Activated CD8-positive, alpha-beta memory T cell treated with anti-CD3 and anti-CD28 coated beads, Interleukin-2, amount 10 ng/mL, durations not matched to agents 7 days and 5 days (primary cell): Measurements from ENCODE around the gene NPFFR2. TPM values are rescaled to one million over a fixed set of nuclear protein-coding genes. Genes with fewer than 3 reads are reported as not detected.
"Not testable (repeated sequence)": the region's sequence is repeated elsewhere in the genome, so short reads cannot be mapped to it uniquely, and the experiment has no call there.

Experiments used
- ATAC-seq: fragments of 150-1000 bp; cut with Tn5 transposase; one replicate; pipeline ENCODE4 v1.10.0; 2021; ENCODE audit warnings: moderate library complexity
- CTCF ChIA-PET: fragments of 350-600 bp; sonication (Branson Sonifier 250); formaldehyde crosslinking; loops from one replicate; lab custom pipeline; 2021; ENCODE audit warnings: antibody characterized with exemption; lab: Charles Lee
- DNase-seq: peaks from one replicate; pipeline ENCODE4 v3.0.0-alpha.2; 2020
- H3K27ac Mint-ChIP-seq: one replicate; pipeline ENCODE4 v1.8.0; 2021; ENCODE audit warnings: mild to moderate bottlenecking, mixed read lengths
- H3K27me3 Mint-ChIP-seq: one replicate; pipeline ENCODE4 v1.8.0; 2021; ENCODE audit warnings: mixed read lengths
- H3K36me3 Mint-ChIP-seq: one replicate; pipeline ENCODE4 v1.8.0; 2021; ENCODE audit warnings: mild to moderate bottlenecking, mixed read lengths
- H3K4me1 Mint-ChIP-seq: one replicate; pipeline ENCODE4 v1.8.0; 2021; ENCODE audit warnings: mixed read lengths
- H3K4me3 Mint-ChIP-seq: one replicate; pipeline ENCODE4 v1.8.0; 2021; ENCODE audit warnings: mild to moderate bottlenecking, moderate library complexity, mixed read lengths
- H3K9me3 Mint-ChIP-seq: one replicate; pipeline ENCODE4 v1.8.0; 2022; ENCODE audit warnings: low read depth, mixed read lengths
- total RNA-seq, 2 experiments: library from RNA; stranded (reverse); gene quantifications; one replicate each; pipeline ENCODE4 v1.2.3, GENCODE V29; 2021

NPFFR2 gene
- total RNA-seq, 2 experiments from 2014 or later: not detected

DNA sequence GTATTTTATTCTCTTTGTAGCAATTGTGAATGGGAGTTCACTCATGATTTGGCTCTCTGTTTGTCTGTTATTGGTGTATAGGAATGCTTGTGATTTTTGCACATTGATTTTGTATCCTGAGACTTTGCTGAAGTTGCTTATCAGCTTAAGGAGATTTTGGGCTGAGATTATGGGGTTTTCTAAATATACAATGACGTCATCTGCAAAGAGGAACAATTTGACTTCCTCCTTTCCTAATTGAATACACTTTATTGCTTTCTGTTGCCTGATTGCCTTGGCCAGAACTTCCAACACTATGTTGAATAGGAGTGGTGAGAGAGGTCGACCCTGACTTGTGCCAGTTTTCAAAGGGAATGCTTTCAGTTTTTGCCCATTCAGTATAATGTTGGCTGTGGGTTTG, 108.2 kb downstream of the NPFFR2 start:
- H3K4me3 Mint-ChIP-seq, H3K36me3 Mint-ChIP-seq, DNase-seq, CTCF ChIA-PET, ATAC-seq, H3K4me1 Mint-ChIP-seq, H3K27ac Mint-ChIP-seq, H3K27me3 Mint-ChIP-seq, H3K9me3 Mint-ChIP-seq: not testable (repeated sequence)

DNA sequence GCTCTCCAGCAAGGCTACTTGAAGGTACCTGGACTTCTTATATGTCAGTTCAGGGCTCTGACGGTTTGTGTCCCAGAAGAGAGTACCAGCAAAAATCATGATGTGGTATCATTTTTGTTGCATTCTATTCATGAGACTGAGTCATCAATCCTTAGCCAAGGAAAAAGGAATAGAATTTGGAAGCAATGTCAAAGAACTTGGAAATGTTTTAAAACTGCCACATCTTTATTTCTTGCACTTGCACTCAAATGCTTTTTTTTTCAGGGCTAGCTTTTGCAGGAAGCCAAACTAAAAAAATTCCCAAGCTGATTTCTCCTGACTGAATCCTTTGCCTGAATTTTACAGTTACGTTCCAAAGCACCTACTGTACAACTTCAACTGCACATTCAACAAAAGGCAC, 112.4 kb downstream of the NPFFR2 start:
- H3K36me3 Mint-ChIP-seq: no peaks in the 10 kb centered on the region
- H3K9me3 Mint-ChIP-seq: peaks cover 7% of the 10 kb centered on the region
- no peaks in the 10 kb centered on the region for H3K27me3 Mint-ChIP-seq
- DNase-seq (no peak), ATAC-seq (no peak)
- H3K4me3 Mint-ChIP-seq: no peak overlapping the region
- no peaks in the 10 kb centered on the region for H3K4me1 Mint-ChIP-seq
- no peak overlapping the region for H3K27ac Mint-ChIP-seq
- CTCF ChIA-PET: no interaction called here

DNA sequence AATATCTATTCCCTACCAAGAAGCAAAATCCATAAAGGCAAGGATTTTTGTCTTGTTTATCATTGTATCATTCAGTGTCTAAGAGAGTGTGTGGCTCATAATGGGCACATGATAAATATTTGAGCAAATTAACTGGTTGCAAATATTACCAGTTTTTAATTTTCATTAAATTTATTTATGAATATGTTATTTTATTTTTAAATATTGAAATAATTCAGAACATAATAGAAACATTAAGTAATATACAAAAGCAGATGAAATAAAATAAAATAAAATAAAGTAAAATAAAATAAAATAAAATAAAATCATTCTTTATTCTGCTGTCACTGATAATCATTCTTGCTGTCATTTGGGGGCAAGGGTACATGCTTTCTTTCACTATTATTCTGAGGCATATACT, 120.9 kb downstream of the NPFFR2 start:
- no peaks in the 10 kb centered on the region for H3K9me3 Mint-ChIP-seq
- no peaks in the 10 kb centered on the region for H3K4me1 Mint-ChIP-seq
- H3K36me3 Mint-ChIP-seq: no peaks in the 10 kb centered on the region
- H3K27me3 Mint-ChIP-seq: no peaks in the 10 kb centered on the region
- H3K27ac Mint-ChIP-seq: no peak overlapping the region
- CTCF ChIA-PET: no interaction called here
- no peak for DNase-seq
- no peak overlapping the region for H3K4me3 Mint-ChIP-seq
- ATAC-seq: no peak

DNA sequence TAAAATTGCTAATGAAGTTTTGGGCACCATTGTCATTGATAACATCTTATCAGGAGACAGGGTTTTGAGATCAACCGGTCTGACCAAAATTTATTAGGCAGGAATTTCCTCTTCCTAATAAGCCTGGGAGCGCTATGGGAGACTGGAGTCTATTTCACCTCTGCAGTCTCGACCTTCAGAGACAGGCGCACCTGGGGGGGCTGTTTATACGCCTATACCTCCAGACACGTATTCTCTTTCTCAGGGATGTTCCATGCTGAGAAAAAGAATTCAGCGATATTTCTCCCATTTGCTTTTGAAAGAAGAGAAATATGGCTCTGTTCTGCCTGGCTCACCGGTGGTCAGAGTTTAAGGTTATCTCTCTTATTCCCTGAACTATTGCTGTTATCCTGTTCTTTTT, 121.8 kb downstream of the NPFFR2 start:
- DNase-seq, ATAC-seq, H3K9me3 Mint-ChIP-seq, H3K27me3 Mint-ChIP-seq, CTCF ChIA-PET, H3K27ac Mint-ChIP-seq, H3K4me1 Mint-ChIP-seq, H3K4me3 Mint-ChIP-seq, H3K36me3 Mint-ChIP-seq: not testable (repeated sequence)

DNA sequence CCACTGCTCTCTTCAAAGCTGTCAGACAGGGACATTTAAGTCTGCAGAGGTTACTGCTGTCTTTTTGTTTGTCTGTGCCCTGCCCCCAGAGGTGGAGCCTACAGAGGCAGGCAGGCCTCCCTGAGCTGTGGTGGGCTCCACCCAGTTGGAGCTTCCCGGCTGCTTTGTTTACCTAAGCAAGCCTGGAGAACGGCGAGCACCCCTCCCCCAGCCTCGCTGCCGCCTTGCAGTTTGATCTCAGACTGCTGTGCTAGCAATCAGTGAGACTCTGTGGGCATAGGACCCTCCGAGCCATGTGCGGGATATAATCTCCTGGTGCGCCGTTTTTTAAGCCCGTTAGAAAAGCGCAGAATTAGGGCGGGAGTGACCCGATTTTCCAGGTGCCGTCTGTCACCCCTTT, 137.5 kb downstream of the NPFFR2 start:
- H3K4me3 Mint-ChIP-seq, CTCF ChIA-PET: not testable (repeated sequence)

DNA sequence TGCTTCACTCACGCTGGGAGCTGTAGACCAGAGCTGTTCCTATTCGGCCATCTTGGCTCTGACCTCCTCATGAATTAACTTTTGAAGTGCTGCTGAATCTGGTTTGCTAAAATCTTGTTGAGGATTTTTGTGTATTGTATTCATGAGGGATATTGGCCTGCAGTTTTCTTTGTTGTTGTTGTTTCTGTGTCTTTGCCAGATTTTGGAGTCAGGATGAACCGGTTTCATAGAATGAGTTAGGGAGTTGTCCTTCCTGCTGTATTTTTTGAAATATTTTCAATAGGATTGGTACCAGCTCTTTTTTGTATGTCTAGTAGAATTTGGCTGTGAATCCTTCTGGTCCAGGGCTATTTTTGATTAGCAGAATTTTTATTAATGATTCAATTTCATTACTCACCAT, 138.1 kb downstream of the NPFFR2 start:
- H3K9me3 Mint-ChIP-seq: peaks cover 5% of the 10 kb centered on the region
- CTCF ChIA-PET: no interaction called here

More for the DNA sequence above, 137.5 kb downstream of the NPFFR2 start:
- DNase-seq, H3K4me1 Mint-ChIP-seq, H3K36me3 Mint-ChIP-seq, H3K27ac Mint-ChIP-seq, H3K9me3 Mint-ChIP-seq, H3K27me3 Mint-ChIP-seq, ATAC-seq: not testable (repeated sequence)

DNA sequence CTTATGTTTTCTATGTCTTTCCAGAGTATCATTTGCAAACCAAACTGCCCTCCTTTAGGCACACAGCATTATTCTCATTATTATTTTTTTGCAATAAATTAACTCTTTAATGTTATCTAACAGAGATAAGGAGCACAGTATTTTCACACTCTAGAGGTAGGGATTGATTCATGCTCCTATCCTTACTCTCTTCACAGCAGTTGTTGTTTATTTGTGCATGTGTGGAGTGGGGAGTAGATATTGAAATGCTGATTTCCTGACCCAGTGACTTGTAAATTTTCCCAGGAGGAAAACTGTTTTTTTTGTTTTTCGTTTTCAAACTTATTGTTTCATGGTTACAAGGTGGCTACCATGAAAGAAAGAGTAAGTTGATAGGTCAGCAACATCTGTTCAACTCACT, 140.0 kb downstream of the NPFFR2 start:
- ATAC-seq: no peak
- no peak overlapping the region for H3K27ac Mint-ChIP-seq
- DNase-seq: no peak
- H3K27me3 Mint-ChIP-seq: no peaks in the 10 kb centered on the region
- no peaks in the 10 kb centered on the region for H3K36me3 Mint-ChIP-seq
- peaks cover 5% of the 10 kb centered on the region for H3K9me3 Mint-ChIP-seq
- CTCF ChIA-PET: no interaction called here
- H3K4me3 Mint-ChIP-seq: no peak overlapping the region
- H3K4me1 Mint-ChIP-seq: no peaks in the 10 kb centered on the region

More for the DNA sequence above, 138.1 kb downstream of the NPFFR2 start:
- DNase-seq (no peak), ATAC-seq (no peak)
- Mint-ChIP-seq H3K4me3 (no peak overlapping the region), H3K27ac (no peak overlapping the region), H3K27me3 (no peaks in the 10 kb centered on the region), H3K36me3 (no peaks in the 10 kb centered on the region), H3K4me1 (no peaks in the 10 kb centered on the region)

DNA sequence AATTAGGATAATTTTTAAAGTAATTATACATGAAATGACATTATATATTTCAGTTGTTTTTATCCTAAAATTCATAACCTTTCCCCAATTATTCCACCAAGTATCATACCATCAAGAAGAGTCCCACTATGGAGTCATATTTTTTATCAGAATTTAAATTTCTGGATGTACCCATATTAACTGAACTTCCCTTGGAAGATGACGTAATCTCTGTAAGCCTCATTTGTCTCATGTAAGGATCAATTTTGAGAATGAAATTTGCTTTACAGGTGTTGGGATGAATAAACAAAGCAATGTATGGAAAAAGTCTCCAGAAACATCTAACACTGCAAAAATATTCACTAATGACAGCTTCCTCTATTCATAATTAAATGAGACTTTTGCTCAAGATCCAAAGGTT, 147.5 kb downstream of the NPFFR2 start:
- Mint-ChIP-seq H3K4me3 (no peak overlapping the region), H3K27me3 (no peaks in the 10 kb centered on the region), H3K4me1 (no peaks in the 10 kb centered on the region), H3K36me3 (no peaks in the 10 kb centered on the region), H3K9me3 (no peaks in the 10 kb centered on the region), H3K27ac (no peak overlapping the region)
- DNase-seq (no peak), ATAC-seq (no peak)
- CTCF ChIA-PET: no interaction called here

DNA sequence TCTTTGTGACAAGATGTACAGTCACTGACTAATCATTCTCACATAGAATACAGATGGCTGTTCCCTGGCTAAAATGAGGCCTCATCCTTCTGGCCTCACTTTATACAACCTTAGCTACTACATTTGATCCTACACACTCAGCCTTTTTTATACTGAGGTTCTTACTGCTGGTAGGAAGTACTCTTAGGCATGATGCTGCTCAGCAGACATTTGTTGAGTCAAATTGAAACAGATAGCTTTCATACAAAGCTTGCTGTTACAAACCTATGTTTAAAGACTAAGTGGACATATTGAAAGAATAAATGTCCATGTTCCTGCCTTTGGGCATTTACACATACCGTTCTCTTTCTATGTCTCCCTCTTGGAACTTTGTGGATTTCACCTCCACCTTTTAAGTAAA, 154.9 kb downstream of the NPFFR2 start:
- Mint-ChIP-seq H3K27me3 (no peaks in the 10 kb centered on the region), H3K4me1 (no peaks in the 10 kb centered on the region), H3K36me3 (no peaks in the 10 kb centered on the region), H3K4me3 (no peak overlapping the region), H3K9me3 (no peaks in the 10 kb centered on the region), H3K27ac (no peak overlapping the region)
- CTCF ChIA-PET: no interaction called here
- DNase-seq (no peak), ATAC-seq (no peak)

DNA sequence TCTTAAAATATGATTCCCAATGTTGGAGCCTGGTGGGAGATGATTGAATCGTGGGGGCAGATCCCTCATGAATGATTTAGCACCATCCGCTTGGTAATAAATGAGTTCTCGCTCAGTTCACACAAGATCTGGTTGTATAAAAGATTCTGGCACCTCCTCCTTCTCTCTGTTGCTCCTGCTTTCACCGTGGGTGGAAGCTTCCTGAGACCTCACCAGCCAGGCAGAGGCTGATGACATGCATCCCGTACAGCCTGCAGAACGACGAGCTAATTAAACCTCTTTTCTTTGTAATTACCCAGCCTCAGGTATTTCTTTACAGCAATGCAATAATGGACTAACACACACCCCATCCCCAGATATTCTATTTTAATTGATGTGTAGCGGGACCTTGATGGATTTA, 162.2 kb downstream of the NPFFR2 start:
- CTCF ChIA-PET: no interaction called here
- DNase-seq: no peak
- Mint-ChIP-seq H3K36me3 (no peaks in the 10 kb centered on the region), H3K4me3 (no peak overlapping the region), H3K27me3 (no peaks in the 10 kb centered on the region), H3K4me1 (no peaks in the 10 kb centered on the region), H3K9me3 (peaks cover 2% of the 10 kb centered on the region), H3K27ac (no peak overlapping the region)
- no peak for ATAC-seq

DNA sequence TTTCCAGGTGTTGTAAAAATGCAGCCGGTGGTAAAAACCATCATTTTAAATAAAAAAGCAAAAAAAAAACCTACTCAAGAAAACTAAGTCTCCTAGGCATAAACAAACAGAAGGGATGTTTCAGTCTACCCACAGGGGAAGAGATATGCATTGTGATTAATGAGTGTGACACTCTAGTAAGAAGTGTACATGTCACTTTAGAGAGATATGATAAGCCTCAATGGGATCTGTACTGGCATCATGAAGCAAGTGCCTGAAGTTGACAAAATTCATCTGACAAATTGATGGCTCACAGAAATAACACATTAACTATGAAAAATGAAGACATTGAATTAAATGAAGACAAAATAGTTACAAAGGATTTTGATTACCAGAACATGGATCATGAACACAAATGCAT, 162.7 kb downstream of the NPFFR2 start:
- H3K27ac Mint-ChIP-seq: no peak overlapping the region

More for the DNA sequence above, 162.7 kb downstream of the NPFFR2 start:
- no peak overlapping the region for H3K4me3 Mint-ChIP-seq
- H3K4me1 Mint-ChIP-seq: no peaks in the 10 kb centered on the region
- ATAC-seq: no peak
- DNase-seq: no peak
- H3K27me3 Mint-ChIP-seq: no peaks in the 10 kb centered on the region
- CTCF ChIA-PET: no interaction called here
- H3K36me3 Mint-ChIP-seq: no peaks in the 10 kb centered on the region
- H3K9me3 Mint-ChIP-seq: peaks cover 2% of the 10 kb centered on the region

Other genes starting within 250 kb of the NPFFR2 start
- gene GC, start 247.9 kb upstream of the NPFFR2 start, total RNA-seq: not detected